Fibroblast of skin of left quadriceps (primary cell): ENCODE results near the gene PSD4.

Experiments
- DNase-seq, 2 experiments: peaks; one replicate each; pipeline ENCODE4 v3.0.0-alpha.2; 2013; ENCODE audit warnings: low read depth in 2 of 2

PSD4 gene

DNA sequence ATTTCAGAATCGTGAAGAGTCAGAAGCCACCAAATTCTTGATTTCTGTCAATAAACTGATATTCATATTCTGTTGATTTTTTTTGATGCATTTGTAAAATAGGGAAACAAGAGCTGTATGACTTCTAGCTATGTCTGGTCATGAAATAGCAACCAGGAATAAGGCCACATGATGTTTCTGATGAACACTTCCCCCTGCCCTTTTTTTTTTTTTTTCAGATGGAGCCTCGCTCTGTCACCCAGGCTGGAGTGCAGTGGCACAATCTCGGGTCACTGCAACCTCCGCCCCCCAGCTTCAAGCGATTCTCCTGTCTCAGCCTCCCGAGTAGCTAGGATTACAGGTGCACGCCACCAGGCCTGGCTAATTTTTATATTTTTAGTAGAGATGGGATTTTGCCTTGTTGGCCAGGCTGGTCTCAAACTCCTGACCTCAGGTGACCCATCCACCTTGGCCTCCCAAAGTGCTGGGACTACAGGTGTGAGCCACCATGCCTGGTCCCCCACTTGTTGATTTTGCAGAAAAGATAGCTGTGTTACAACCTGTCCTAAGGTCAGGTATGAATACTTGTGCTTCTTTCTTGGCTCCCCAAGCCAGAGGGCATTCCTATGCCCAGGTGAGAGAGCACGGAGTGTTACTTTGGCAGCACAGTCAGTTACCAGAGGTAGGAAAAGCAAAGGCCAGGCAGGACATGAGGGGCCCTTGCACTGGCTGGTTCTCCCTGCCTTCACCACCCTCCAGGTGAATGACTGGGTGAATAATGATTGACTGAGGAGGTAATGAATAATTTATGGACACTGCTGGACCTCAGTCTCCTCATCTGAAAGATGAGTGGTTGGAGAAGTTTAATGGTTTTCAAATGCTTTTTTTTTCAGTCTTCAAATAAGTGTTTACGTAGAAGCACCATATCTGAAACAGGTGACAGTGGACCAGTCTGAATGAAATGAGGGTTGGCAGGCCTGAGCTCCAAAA lies 65.4 kb downstream of the PSD4 start:
- no peak for DNase-seq

GRCh38 chr2:113240150-113240914 lies 66.6 kb downstream of the PSD4 start:
- peak; percentile 39 to 49 for DNase-seq

DNA sequence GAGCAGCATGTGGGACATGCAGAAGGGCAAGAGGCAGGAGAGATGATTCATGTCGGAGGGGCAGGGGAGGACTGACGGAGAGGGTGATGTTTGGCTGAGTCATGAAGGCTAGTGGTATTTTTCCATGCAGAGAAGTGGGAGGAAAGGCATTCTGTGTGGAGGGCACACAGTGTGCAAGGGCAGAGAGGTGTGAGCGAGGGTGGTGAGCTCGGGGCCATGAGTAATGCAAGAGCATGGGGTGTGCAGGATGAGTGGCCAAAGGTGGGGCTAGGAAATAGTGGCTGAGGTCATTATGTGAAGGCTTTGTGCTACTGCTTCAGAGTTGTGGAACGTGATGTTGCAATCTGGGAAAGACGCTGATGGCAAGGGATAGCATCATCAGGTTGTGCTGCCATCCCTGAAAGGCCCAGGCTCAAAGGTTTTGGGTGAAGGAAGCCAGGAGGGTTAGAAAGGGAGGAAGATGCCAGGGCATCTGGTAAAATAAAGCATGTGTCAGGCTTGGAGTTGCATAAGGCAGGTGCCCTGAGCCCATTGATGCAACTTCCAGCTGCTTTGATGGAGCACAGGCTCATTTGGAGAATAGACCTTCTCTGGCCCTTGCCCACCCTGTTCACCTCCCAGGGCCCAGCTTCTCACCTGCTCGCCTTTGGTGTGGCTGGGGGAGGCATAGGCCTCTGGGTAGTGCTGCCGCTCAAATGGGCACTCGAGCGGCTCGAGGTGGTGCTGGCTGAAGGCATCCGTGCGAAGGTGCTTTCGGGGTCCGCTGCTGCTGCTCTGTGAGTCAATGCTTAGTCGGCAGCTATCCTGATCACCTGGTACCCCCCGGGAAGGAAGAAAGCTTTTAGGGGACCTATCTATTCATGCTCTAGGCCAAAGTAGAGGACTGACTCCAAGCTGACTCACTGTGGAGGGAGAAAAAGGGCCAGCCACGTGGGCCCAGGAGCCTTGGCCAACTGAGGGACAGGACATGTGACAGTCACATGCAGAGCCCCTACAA lies 67.4 kb downstream of the PSD4 start:
- DNase-seq = peak; percentile 72

- no peak for DNase-seq
Measured at GRCh38 chr2:113242327-113242726, 68.6 kb downstream of the PSD4 start.

DNA sequence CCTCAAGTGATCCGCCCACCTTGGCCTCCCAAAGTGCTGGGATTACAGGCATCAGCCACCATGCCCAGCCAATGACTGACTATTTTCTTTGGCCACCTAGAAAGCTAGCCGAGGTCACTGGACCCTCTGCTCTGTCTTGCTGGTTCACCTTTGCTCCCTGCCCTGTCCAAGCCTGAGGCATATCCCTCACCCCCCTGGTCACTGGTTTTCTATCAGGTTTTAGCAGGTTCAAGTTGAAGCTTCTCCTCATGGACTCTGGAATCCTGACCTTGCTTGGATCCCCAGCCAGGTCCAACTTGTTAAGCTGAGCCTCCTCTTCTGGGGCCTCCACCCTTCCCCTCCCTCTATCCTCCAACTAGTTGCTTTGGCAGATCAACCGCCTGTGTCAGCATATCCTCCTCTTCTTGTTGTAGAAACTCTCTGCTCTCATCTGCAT lies 71.5 kb downstream of the PSD4 start:
- DNase-seq = no peak

DNA sequence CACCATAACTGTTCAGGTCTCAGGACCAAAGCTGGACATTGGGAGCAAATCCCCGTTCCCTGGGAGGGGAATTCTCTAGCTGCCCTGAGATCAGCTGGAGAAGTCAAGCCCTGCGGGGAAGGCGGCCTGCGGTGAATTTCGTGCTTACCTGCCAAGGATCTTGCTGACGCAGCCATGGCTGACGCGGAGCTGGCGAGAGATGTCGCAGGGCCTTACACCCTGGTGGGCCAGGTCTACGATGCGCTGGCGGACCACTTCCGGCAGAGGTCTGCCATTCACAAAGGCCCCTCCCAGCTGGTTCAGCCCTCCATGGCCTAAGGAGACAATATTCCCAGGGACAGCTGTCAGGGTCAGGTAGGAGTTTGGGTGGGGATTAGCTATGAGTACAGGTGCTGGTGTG lies 72.8 kb downstream of the PSD4 start:
- no peak for DNase-seq

GRCh38 chr2:113248997-113249770 lies 75.4 kb downstream of the PSD4 start:
- DNase-seq = peak; percentile 51 to 55

- DNase-seq = no peak
Measured at GRCh38 chr2:113251118-113251517, 77.3 kb downstream of the PSD4 start.

DNA sequence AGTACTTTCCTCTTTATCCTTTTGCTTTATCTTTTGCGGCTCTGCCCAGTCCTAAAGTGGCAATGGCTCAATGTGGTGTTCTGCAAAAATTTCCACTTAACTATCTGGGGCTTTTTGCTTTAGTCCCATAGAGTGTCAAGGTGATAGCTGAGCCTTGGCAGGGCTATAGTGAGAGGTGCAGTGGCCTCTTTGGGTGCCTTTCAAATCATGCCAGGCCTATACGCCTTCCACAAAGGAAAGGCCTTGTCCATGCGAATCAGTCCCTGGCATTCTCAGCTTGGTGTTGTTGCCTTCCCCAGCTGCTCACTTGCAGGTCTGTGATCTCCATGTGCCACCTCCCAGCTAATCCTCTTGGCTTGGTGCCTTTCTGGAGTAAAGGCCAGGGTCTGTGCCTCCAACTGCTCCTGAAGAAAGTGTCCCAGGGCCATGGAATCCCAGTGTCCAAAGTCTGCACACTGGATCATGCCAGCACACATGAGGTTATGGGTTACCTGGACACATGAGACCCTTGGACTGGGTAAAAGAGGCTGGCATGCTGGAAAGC lies 78.3 kb downstream of the PSD4 start:
- no peak for DNase-seq

DNA sequence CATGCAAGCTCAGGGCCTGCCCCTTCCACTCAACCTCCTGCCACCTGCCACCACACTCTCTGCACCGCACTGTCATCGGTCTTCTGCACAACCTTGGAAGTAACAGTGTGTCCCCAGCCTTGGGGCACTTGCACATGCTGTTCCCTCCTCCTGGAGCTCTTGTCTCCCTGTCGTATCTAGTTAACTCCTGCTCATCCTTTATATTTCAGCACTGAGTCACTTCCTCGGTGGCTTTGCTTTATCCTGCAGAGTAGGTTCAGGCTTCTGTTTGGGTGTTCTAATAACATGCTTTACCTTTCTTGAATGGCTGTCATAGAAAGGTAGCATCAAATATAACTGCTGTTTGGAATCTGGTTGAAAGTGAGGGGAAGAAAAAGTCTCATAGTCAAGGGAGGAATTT lies 79.7 kb downstream of the PSD4 start:
- DNase-seq = no peak

DNA sequence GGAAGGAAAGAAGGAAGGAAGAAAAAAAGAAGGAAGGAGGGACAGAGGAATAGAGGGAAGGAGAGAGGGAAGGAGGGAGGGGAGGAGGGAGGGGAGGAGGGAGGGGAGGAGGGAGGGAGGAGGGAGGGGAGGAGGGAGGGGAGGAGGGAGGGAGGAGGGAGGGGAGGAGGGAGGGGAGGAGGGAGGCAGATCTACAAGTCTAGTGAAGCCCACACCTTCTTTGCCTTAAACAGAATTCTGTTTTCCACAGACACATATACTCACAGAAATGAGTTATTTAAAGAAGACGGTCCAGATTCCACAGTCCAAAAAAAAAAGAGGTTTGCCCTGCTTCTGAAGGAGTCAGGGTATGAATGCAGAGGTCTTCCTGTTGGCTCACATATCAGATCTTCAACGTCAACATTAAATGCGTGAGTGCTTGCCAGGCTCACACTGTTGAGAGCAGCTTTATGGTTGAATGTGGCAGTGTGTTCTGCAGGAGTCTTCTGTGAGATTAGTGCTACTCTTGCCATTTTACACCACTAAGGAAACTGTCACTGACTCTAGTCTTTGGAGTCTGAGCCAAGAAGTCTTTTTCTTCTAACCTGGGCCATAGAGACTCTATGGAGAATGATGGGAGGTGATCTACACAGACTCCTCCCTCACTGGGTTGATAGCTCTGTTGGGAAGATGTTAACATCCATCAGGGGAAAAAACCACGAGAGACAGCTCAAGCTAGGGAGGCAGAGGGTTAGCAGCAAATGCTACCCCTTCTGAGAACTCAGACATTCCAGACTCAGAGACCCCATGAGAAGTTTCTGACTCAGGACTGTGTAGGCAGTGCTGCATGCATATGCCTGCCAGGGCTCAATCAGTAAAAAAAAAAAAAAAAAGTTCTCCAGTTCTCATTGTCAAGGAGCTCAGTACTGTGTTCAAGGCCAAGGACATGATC lies 81.6 kb downstream of the PSD4 start:
- DNase-seq = no peak

- no peak for DNase-seq
Measured at GRCh38 chr2:113257516-113258264, 83.9 kb downstream of the PSD4 start.

- DNase-seq = no peak
Measured at GRCh38 chr2:113258471-113259147, 84.8 kb downstream of the PSD4 start.
